Epithelial cell of proximal tubule (primary cell): ENCODE measurements around the gene SC5D. TPM values are rescaled to one million over a fixed set of nuclear protein-coding genes. Genes with fewer than 3 reads are reported as not detected.

Source experiments
- DNase-seq: peaks from one replicate; pipeline ENCODE4 v3.0.0-alpha.2; 2011; ENCODE audit warnings: low read depth
- H3K4me3 ChIP-seq: 2 replicates; pipeline ENCODE4 v1.5.1; 2011; ENCODE audit warnings: low read depth, mild to moderate bottlenecking, low read length
- CTCF ChIP-seq: conservative IDR thresholded peaks from 2 replicates; pipeline ENCODE4 v1.5.1; 2012; ENCODE audit warnings: low read depth, mild to moderate bottlenecking, low read length
- total RNA-seq: library from RNA; depleted of rRNA; stranded (reverse); fragments of >200 nt; gene quantifications from 2 replicates; pipeline ENCODE4 v1.2.3, GENCODE V29; 2015

SC5D gene
- total RNA-seq, 1 donor from 2014 or later, result 20.8 TPM

GRCh38 chr11:121291896-121292494, 576 bp upstream of the SC5D start:
- peak overlapping the region; percentile 86 for H3K4me3 ChIP-seq
- peak; percentile 13 for DNase-seq
- TF ChIP-seq CTCF, result no peak

- no peak for TF ChIP-seq CTCF
- peak; percentile 20 for DNase-seq
- H3K4me3 ChIP-seq, result peak overlapping the region; percentile 86
Observed at GRCh38 chr11:121293288-121293594, 670 bp downstream of the SC5D start.

- no peak for TF ChIP-seq CTCF
- DNase-seq, result no peak
Observed at GRCh38 chr11:121295246-121296029, 2.9 kb downstream of the SC5D start.

GRCh38 chr11:121297872-121298271, 5.3 kb downstream of the SC5D start:
- TF ChIP-seq CTCF, result no peak
- H3K4me3 ChIP-seq, result no peak overlapping the region
- no peak for DNase-seq

More at GRCh38 chr11:121295246-121296029, 2.9 kb downstream of the SC5D start:
- H3K4me3 ChIP-seq, result no peak overlapping the region

GRCh38 chr11:121298774-121299173, 6.2 kb downstream of the SC5D start:
- DNase-seq, result no peak
- H3K4me3 ChIP-seq, result no peak overlapping the region
- no peak for TF ChIP-seq CTCF

- no peak overlapping the region for H3K4me3 ChIP-seq
- TF ChIP-seq CTCF, result no peak
- no peak for DNase-seq
Observed at GRCh38 chr11:121299417-121299816, 6.8 kb downstream of the SC5D start.
